Measurements from ENCODE around the gene GLIS2.

GRCh38 chr16:4297480-4297879, 18.4 kb upstream of the GLIS2 start:
- TF ChIP-seq CTCF (IDR thresholded peaks at IDR 0.05; ENCODE audit: low read depth, low read length, missing input control) = no peak
- no peak for TF ChIP-seq ATF3 (IDR thresholded peaks at IDR 0.05)
- no peak for TF ChIP-seq GABPA (IDR thresholded peaks at IDR 0.05 in 1 of 2, conservative IDR thresholded peaks at IDR 0.05 in 1 of 2)
- TF ChIP-seq REST (IDR thresholded peaks at IDR 0.05) = no peak
- no peak for TF ChIP-seq TAF1 (conservative IDR thresholded peaks at IDR 0.05)
- TF ChIP-seq RAD21 (IDR thresholded peaks at IDR 0.05) = no peak

Measured in liver (tissue), 3 donors.